Measurements from ENCODE around the gene SIPA1L2.
A peak's percentile ranks its signal among the peaks of the same experiment; 100 is the strongest.

Gene SIPA1L2

GRCh38 chr1:232625319-232625868, 4.5 kb downstream of the SIPA1L2 start:
- Histone ChIP-seq H3K79me1 (ENCODE audit: low read length) (peaks cover 9% of the 10 kb centered on the region), H3K4me1 (ENCODE audit: control insufficient read depth in 1 of 2, insufficient read depth in 2 of 2, low read length in 2 of 2) (peaks cover 4 to 7% of the 10 kb centered on the region in 2 experiments), H3K79me2 (ENCODE audit: control insufficient read depth, insufficient read depth, low read length, poor library complexity) (peaks cover 14% of the 10 kb centered on the region), H3K4me2 (ENCODE audit: low read length) (no peak overlapping the region), H3K18ac (ENCODE audit: low read length) (no peak overlapping the region), H2AFZ (ENCODE audit: insufficient read depth, low read length, poor library complexity) (no peak overlapping the region), H4K91ac (ENCODE audit: low read depth, low read length) (no peak overlapping the region), H3K36me3 (ENCODE audit: control insufficient read depth in 1 of 2, insufficient read depth in 2 of 2, low read length in 2 of 2) (no peaks in the 10 kb centered on the region), H2AK5ac (ENCODE audit: low read length) (no peak overlapping the region), H4K8ac (ENCODE audit: low read depth, low read length) (no peak overlapping the region), H3K4ac (ENCODE audit: low read depth, low read length) (peak overlapping the region; percentile 86), H3K9ac (ENCODE audit: low read length) (no peak overlapping the region), H2BK12ac (ENCODE audit: low read length) (no peak overlapping the region), H4K12ac (ENCODE audit: low read depth, low read length) (no peak overlapping the region), H2BK5ac (ENCODE audit: low read depth, low read length, poor library complexity) (no peak overlapping the region), H3K27ac (ENCODE audit: low read depth, low read length) (no peak overlapping the region), H3K9me3 (ENCODE audit: insufficient read depth, low read depth, low read length) (no peaks in the 10 kb centered on the region), H3K14ac (ENCODE audit: low read length) (no peak overlapping the region), H3K23ac (ENCODE audit: low read length) (no peak overlapping the region), H2BK120ac (ENCODE audit: insufficient read depth, low read length, poor library complexity) (no peak overlapping the region), H3K27me3 (ENCODE audit: insufficient read depth, low read length) (no peaks in the 10 kb centered on the region), H3K4me3 (ENCODE audit: low read depth, low read length) (no peak overlapping the region)
- no CpG with 5 or more reads among the region's 11 CpGs for WGBS (ENCODE audit: extremely low coverage, insufficient coverage, insufficient read length)
- no peak for DNase-seq

- Histone ChIP-seq H3K27me3 (ENCODE audit: insufficient read depth, low read length) (no peaks in the 10 kb centered on the region), H3K18ac (ENCODE audit: low read length) (no peak overlapping the region), H3K9ac (ENCODE audit: low read length) (no peak overlapping the region), H3K4ac (ENCODE audit: low read depth, low read length) (no peak overlapping the region), H3K79me2 (ENCODE audit: control insufficient read depth, insufficient read depth, low read length, poor library complexity) (peaks cover 13% of the 10 kb centered on the region), H4K8ac (ENCODE audit: low read depth, low read length) (no peak overlapping the region), H3K4me2 (ENCODE audit: low read length) (no peak overlapping the region), H3K4me1 (ENCODE audit: control insufficient read depth in 1 of 2, insufficient read depth in 2 of 2, low read length in 2 of 2) (peaks cover 4 to 10% of the 10 kb centered on the region in 2 experiments), H3K23ac (ENCODE audit: low read length) (no peak overlapping the region), H3K79me1 (ENCODE audit: low read length) (peaks cover 7% of the 10 kb centered on the region), H3K14ac (ENCODE audit: low read length) (no peak overlapping the region), H3K4me3 (ENCODE audit: low read depth, low read length) (no peak overlapping the region), H3K36me3 (ENCODE audit: control insufficient read depth in 1 of 2, insufficient read depth in 2 of 2, low read length in 2 of 2) (no peaks in the 10 kb centered on the region), H4K12ac (ENCODE audit: low read depth, low read length) (no peak overlapping the region), H2AFZ (ENCODE audit: insufficient read depth, low read length, poor library complexity) (no peak overlapping the region), H2BK5ac (ENCODE audit: low read depth, low read length, poor library complexity) (no peak overlapping the region), H2BK120ac (ENCODE audit: insufficient read depth, low read length, poor library complexity) (no peak overlapping the region), H2BK12ac (ENCODE audit: low read length) (no peak overlapping the region), H3K27ac (ENCODE audit: low read depth, low read length) (no peak overlapping the region), H2AK5ac (ENCODE audit: low read length) (no peak overlapping the region), H3K9me3 (ENCODE audit: insufficient read depth, low read depth, low read length) (no peaks in the 10 kb centered on the region), H4K91ac (ENCODE audit: low read depth, low read length) (no peak overlapping the region)
- no CpG with 5 or more reads among the region's 7 CpGs for WGBS (ENCODE audit: extremely low coverage, insufficient coverage, insufficient read length)
- DNase-seq, result no peak
Measured at GRCh38 chr1:232624546-232625281, 5.2 kb downstream of the SIPA1L2 start.

GRCh38 chr1:232622981-232623380, 7.0 kb downstream of the SIPA1L2 start:
- Histone ChIP-seq H3K4ac (ENCODE audit: low read depth, low read length) (no peak overlapping the region), H3K36me3 (ENCODE audit: control insufficient read depth in 1 of 2, insufficient read depth in 2 of 2, low read length in 2 of 2) (no peaks in the 10 kb centered on the region), H2AFZ (ENCODE audit: insufficient read depth, low read length, poor library complexity) (no peak overlapping the region), H3K79me1 (ENCODE audit: low read length) (no peaks in the 10 kb centered on the region), H2BK5ac (ENCODE audit: low read depth, low read length, poor library complexity) (no peak overlapping the region), H2BK12ac (ENCODE audit: low read length) (no peak overlapping the region), H3K18ac (ENCODE audit: low read length) (no peak overlapping the region), H3K9ac (ENCODE audit: low read length) (no peak overlapping the region), H4K91ac (ENCODE audit: low read depth, low read length) (no peak overlapping the region), H2AK5ac (ENCODE audit: low read length) (no peak overlapping the region), H2BK120ac (ENCODE audit: insufficient read depth, low read length, poor library complexity) (no peak overlapping the region), H3K4me3 (ENCODE audit: low read depth, low read length) (no peak overlapping the region), H3K27ac (ENCODE audit: low read depth, low read length) (no peak overlapping the region), H3K27me3 (ENCODE audit: insufficient read depth, low read length) (no peaks in the 10 kb centered on the region), H4K12ac (ENCODE audit: low read depth, low read length) (no peak overlapping the region), H3K79me2 (ENCODE audit: control insufficient read depth, insufficient read depth, low read length, poor library complexity) (peaks cover 8% of the 10 kb centered on the region), H4K8ac (ENCODE audit: low read depth, low read length) (no peak overlapping the region), H3K4me1 (ENCODE audit: control insufficient read depth in 1 of 2, insufficient read depth in 2 of 2, low read length in 2 of 2) (peaks cover 3 to 10% of the 10 kb centered on the region in 2 experiments), H3K23ac (ENCODE audit: low read length) (no peak overlapping the region), H3K14ac (ENCODE audit: low read length) (no peak overlapping the region), H3K9me3 (ENCODE audit: insufficient read depth, low read depth, low read length) (no peaks in the 10 kb centered on the region), H3K4me2 (ENCODE audit: low read length) (no peak overlapping the region)
- no CpG with 5 or more reads among the region's 8 CpGs for WGBS (ENCODE audit: extremely low coverage, insufficient coverage, insufficient read length)
- DNase-seq, result peak in 1 of 2 donors; percentile 33

GRCh38 chr1:232622378-232622777, 7.6 kb downstream of the SIPA1L2 start:
- Histone ChIP-seq H3K23ac (ENCODE audit: low read length) (no peak overlapping the region), H3K14ac (ENCODE audit: low read length) (no peak overlapping the region), H2BK5ac (ENCODE audit: low read depth, low read length, poor library complexity) (no peak overlapping the region), H3K4me3 (ENCODE audit: low read depth, low read length) (no peak overlapping the region), H3K79me2 (ENCODE audit: control insufficient read depth, insufficient read depth, low read length, poor library complexity) (peaks cover 8% of the 10 kb centered on the region), H3K9me3 (ENCODE audit: insufficient read depth, low read depth, low read length) (no peaks in the 10 kb centered on the region), H3K79me1 (ENCODE audit: low read length) (no peaks in the 10 kb centered on the region), H4K12ac (ENCODE audit: low read depth, low read length) (no peak overlapping the region), H3K4me1 (ENCODE audit: control insufficient read depth in 1 of 2, insufficient read depth in 2 of 2, low read length in 2 of 2) (peaks cover 2 to 10% of the 10 kb centered on the region in 2 experiments), H3K27me3 (ENCODE audit: insufficient read depth, low read length) (no peaks in the 10 kb centered on the region), H2BK120ac (ENCODE audit: insufficient read depth, low read length, poor library complexity) (no peak overlapping the region), H3K27ac (ENCODE audit: low read depth, low read length) (no peak overlapping the region), H4K8ac (ENCODE audit: low read depth, low read length) (no peak overlapping the region), H3K4ac (ENCODE audit: low read depth, low read length) (no peak overlapping the region), H2AFZ (ENCODE audit: insufficient read depth, low read length, poor library complexity) (no peak overlapping the region), H3K36me3 (ENCODE audit: control insufficient read depth in 1 of 2, insufficient read depth in 2 of 2, low read length in 2 of 2) (no peaks in the 10 kb centered on the region), H2AK5ac (ENCODE audit: low read length) (no peak overlapping the region), H3K4me2 (ENCODE audit: low read length) (no peak overlapping the region), H3K9ac (ENCODE audit: low read length) (no peak overlapping the region), H3K18ac (ENCODE audit: low read length) (no peak overlapping the region), H4K91ac (ENCODE audit: low read depth, low read length) (no peak overlapping the region), H2BK12ac (ENCODE audit: low read length) (no peak overlapping the region)
- no CpG with 5 or more reads among the region's 2 CpGs for WGBS (ENCODE audit: extremely low coverage, insufficient coverage, insufficient read length)
- DNase-seq, result no peak

Measured in trophoblast cell (in vitro differentiated cells and primary cell).